Stimulated activated CD4-positive, alpha-beta T cell treated with anti-CD3 and anti-CD28 coated beads, TNF-alpha, amount 100 ng/mL, for 1 hour (primary cell): ENCODE results near the gene RACK1.

Experiments used
- DNase-seq, 3 donors: peaks; one replicate each; pipeline ENCODE4 v3.0.0-alpha.2; 2020; ENCODE audit warnings: low read depth in 3 of 3, low spot score in 1 of 3

Gene RACK1

DNA sequence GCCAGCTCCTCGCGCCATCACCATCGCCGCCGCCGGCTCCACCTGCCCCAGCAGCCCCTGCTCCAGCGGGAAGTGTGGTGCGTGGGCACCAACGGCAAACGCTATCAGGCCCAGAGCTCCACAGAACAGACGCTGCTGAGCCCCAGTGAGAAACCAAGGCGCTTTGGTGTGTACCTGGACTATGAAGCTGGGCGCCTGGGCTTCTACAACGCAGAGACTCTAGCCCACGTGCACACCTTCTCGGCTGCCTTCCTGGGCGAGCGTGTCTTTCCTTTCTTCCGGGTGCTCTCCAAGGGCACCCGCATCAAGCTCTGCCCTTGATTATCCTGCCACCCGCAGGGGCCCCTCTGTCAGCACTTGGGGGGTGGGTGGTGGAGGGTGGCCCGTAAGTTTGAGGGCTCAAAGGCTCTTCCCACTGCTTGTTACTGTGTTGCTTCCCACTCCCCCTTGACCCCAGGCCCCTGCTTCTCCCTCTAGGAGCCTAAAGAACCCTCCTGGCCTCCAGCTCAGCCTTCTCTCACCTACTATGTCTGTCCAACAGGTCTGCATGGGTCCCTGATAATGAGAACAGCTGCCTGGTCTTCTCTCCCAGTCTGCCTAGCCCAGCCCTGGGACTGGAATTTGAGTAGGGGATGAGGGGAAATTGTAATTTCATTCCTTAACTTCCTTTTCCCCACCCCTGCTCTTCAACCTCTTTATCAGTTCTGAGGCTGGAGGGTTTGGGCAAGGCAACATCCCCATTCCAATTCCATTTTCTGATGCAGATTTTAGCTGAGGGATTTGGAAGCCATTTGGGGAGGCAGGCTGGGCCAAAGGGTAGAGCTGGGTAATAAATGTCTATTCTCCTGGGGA, 9.0 kb downstream of the RACK1 start:
- DNase-seq: no peak

DNA sequence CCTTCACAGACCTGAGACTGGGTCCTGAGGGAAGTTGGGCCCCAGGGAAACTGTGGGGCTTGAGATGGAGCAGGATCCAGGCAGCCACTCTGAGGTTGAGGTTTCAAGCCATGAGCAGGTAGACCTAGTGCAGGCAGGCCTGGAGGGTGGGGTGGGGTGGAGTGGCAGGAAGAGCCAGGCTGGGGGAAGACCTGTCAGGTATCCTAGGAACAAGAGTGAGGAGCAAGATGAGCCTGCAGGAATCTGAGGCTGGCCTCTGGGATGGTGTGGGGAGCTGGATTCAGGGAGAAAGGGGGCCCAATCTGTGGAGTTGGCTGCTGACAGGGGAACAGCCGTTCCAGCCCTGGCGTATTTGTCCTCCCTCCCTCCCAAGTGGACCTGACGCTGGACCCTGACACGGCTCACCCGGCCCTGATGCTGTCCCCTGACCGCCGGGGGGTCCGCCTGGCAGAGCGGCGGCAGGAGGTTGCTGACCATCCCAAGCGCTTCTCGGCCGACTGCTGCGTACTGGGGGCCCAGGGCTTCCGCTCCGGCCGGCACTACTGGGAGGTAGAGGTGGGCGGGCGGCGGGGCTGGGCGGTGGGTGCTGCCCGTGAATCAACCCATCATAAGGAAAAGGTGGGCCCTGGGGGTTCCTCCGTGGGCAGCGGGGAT, 9.8 kb downstream of the RACK1 start:
- no peak for DNase-seq

DNA sequence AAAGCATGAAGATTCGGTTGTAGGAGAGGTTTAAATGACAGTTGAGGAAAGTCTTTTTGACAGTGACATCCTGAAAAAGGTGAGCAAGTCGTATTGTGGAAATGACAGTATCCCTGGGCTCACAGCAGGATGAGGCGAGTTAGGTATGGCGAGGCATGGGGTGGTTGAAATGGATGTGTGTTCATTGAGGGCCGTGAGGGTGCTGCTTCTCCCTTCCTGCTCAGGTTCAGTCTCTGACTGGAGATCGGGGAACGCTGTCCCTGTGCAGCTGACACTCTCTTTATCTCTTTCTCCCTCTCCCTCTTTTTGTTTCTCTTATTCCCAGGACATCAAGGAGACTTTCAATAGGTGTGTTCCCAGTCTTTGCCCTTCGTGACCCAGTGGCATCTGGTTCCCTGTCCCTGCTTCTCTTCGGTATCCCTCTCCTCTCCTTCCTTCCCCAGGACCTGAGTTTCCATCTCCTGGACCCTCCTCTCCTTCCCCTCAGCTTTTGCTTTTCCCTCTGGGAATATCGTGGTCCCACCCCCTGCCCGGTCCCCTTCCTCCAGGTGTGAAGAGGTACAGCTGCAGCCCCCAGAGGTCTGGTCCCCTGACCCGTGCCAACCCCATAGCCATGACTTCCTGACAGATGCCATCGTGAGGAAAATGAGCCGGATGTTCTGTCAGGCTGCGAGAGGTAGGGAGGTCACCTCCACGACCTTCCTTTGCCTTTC, 10.5 kb downstream of the RACK1 start:
- no peak for DNase-seq

DNA sequence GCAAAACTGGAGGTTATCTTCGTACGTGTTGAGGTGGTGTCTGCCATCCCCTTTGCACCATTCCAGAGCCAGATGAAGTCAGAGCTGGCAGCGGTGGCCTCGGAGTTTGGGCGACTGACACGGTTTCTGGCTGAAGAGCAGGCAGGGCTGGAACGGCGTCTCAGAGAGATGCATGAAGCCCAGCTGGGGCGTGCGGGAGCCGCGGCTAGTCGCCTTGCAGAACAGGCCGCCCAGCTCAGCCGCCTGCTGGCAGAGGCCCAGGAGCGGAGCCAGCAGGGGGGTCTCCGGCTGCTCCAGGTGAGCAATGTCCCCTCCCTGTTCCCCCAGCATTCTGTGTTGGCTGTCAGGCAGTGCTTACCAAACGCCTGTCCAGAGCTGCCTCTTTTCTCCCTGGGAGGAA, 11.1 kb downstream of the RACK1 start:
- no peak for DNase-seq

DNA sequence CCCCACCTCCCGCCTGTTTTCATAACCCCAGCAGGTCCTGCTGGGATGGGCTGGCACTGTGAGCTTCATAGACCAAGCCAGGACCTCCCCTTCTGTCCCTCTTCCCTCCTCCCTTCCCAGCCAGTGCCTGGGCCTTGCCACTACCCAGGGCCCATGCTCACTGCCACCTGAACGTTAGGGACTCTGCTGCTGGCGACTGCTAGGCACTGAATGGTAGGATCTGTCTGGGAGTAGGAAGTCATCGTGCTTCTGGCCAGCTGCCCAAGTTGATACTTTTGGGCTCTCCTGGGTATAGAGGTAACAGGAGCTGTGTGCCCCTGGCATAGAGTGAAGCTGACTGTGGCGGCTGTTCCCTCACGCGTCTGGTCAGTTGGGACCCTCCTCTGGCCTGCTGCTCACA, 12.3 kb downstream of the RACK1 start:
- DNase-seq: no peak

DNA sequence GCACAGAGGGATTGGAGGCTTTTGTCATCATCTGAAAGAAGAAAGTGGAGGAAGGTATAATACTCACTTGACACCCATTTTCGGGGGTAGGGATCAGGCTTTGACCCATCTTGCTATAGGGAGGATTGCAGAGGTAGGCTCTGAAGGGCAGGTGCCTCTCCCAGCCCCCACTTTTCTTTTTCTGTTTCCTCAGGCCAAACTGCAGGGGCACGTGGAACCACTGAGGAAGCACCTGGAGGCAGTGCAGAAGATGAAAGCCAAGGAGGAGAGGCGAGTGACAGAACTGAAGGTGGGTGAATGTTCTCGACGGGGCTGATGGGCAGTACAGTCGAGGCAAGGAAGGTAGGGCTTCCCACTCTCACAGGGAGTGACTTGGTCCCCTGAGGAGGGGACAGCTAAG, 13.2 kb downstream of the RACK1 start:
- DNase-seq: no peak

DNA sequence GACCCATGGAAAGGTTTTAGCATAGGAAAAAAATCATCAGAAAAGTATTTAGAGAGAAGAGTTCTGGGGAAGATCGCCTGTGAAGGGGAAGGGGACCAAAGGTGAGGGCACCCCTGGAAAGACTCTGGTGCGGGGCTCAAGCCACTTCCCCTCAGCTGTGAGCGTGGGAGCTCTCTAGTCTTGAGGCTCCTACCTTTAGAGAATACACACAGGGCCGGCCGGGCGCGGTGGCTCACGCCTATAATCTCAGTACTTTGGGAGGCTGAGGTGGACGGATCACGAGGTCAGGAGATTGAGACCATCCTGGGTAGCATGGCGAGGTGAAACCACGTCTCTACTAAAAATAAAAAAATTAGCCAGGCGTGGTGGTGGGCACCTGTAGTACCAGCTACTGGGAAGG, 13.7 kb downstream of the RACK1 start:
- DNase-seq: no peak

DNA sequence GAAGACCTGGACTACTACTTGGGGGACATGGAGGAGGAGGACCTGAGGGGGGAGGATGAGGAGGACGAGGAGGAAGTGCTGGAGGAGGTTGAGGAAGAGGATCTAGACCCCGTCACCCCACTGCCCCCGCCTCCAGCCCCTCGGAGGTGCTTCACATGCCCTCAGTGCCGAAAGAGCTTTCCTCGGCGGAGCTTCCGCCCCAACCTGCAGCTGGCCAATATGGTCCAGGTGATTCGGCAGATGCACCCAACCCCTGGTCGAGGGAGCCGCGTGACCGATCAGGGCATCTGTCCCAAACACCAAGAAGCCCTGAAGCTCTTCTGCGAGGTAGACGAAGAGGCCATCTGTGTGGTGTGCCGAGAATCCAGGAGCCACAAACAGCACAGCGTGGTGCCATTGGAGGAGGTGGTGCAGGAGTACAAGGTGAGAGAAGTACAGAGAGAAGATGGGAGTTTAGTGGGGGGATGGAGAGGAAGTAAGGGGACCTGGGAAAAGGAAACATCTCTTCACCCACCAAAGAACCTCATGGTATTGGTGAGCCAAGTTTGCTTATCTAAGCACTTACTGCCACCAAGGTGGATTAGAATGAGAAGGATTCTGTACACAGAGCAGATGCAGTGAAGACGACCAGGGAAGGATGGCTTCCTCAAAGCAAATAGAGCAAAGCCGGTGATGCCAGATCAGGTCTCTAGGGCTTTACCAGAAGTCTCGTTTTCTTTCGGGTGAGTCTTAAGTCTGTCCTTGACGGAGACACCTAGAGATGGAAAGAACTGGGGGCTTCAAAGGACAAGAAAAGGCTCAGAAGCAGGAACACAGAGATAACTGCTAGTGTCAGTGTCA, 19.1 kb downstream of the RACK1 start:
- no peak for DNase-seq

DNA sequence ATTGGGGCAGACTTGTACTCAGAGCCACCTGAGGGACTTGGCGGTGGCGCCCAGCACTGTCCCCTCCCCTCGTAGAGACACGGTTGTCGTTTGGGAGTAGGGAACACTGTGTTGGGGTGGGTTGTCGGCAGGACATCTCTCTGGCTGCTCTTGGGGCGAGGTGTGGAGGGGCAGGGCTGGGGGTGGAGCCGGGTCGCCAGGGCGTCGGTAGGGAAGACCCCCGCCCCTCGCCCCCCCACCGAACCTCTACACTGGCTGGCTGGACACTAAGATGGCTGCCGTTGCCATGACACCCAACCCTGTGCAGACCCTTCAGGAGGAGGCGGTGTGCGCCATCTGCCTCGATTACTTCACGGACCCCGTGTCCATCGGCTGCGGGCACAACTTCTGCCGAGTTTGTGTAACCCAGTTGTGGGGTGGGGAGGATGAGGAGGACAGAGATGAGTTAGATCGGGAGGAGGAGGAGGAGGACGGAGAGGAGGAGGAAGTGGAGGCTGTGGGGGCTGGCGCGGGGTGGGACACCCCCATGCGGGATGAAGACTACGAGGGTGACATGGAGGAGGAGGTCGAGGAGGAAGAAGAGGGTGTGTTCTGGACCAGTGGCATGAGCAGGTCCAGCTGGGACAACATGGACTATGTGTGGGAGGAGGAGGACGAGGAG, 19.8 kb downstream of the RACK1 start:
- no peak for DNase-seq

DNA sequence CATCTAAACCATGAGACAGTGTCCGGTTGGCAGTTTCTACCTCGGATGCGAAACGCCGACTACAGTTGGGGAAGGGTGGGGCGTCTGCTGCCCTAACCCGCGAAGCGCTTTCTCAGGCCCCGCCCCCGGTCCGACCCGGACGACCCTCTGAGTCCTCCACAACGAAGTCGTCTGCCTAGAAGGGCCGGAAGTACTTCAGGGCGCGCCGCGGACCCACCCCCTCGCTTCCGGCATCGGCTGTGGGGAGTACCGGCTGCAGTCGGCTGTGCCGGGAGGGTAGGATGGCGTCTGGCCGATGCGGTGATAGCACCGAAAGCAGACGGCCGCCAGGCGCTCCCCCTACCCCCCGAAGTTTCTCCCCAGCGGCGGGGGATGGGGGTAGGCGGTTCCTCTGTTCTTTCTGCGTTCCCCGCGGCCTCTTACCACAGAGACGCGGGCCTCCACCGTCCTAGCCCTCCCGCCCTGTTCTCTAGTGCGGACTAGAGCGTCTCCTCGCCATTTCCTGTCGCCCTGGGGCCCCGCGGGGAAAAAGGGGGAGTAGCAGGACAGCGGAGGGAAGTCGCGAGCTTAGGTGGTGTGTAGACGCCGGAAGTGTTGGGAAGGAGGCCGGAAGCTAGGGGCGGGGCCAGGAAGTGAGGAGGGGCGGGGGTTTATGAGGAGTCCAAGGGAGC, 20.5 kb downstream of the RACK1 start, which contains the start of gene TRIM41:
TRIM41 (plus strand) TSS at position 224 of the 671 bp plus-strand sequence. CDS start 719 bp downstream, outside the sequence.
- peak; percentile 92 to 97 (median 93) for DNase-seq

DNA sequence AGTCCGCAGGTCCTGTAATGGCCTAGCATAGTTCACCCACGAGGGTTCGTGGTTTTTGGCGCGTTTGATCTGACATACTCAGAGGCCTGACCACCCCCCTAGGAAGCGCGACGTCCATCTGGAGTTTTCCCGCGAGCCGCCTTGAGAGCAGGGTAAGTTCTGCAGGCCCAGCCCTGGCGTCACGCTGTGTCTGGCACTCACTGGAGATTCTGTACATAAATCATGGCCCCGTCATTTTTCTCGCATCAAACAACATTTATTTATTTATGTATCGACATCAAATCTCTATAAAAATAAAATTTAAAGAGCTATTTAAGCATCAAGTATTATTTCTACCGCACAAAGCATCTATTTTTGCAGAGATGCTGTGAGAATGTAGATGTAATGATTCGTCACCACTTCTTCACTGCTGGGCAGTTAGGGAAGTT, 21.1 kb downstream of the RACK1 start:
- no peak for DNase-seq

DNA sequence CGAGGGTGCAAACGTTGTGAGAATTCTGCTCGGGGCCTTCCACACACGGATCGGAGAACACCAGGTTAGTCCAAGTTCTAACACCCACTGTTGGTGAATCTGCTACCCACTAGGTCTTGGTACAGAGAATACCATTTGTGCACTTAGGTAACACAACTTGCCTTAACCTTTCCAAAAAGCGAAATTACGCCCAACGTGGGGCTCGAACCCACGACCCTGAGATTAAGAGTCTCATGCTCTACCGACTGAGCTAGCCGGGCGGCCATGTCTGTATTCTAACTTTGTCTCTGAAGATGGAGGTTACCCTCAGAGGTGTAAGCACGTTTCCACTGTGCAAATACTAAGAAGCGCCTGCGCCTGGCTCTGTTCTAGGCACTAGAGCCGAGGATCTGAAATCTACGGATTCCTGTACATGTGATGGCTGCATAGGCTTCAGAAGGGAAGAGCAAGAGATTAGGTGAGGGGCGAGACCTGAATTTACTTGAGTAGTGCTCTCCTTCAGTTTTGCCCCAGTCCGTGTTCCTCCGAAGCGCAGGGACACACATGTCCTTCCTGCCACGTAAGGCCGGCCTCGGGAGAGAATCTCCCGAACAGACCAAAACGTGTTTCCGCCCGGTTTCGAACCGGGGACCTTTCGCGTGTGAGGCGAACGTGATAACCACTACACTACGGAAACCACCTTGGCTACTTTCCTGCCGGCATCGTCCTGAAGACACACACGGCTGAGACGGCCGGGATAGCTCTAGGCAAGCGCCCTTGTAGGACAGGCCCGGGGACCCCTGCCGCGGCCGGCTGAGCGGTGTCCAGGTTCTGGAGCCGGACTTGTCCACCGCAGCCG, 21.7 kb downstream of the RACK1 start:
- DNase-seq: peak; percentile 89 to 100 (median 96)

DNA sequence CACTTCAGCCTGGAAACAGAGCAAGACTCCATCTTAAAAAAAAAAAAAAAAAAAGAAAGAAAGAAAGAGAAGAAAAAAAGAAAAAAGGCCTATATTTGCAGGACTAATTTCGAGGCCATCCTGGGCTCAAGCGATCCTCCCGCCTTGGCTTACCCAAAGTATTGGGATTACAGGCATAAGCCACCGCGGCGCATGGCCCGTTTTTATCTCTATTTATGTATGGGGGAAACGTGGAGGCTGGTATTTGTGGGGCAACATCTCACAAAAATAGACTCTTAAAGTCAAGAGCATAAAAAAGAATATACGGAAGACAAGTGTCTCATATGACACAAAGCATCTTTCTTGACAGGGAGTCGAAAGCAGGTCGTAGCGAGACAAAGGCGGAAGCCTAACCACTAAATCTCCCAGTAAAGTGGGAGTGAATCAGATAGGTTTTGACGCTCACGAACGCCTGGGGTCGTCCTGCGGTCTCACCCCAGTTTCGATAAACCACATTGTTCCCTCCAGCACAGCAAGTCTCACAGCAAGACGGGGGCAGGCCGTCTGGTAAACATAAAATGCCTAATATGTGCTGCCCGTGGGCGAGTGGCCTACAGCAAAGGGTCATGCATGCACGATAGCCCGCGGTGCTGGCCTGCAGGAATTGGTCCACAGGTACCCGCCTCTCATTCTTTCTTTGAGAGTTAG, 22.5 kb downstream of the RACK1 start:
- no peak for DNase-seq

DNA sequence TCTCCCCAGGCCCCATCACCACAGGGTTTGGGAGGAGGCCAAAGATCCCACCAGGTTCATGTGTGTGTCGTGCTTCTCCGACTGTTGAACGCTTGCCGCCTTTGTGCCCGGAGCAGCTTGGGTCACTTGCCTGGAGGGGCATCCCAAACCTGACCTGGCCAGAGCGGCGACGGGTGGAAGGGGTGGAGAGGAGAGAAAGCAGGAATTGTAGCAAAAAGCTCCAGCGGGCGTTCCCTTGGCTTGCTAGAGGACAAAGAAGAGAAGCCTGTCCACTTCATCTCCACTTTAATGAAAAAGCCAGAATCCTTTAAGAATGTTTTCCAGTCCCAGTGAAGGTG, 23.6 kb downstream of the RACK1 start:
- DNase-seq: no peak

DNA sequence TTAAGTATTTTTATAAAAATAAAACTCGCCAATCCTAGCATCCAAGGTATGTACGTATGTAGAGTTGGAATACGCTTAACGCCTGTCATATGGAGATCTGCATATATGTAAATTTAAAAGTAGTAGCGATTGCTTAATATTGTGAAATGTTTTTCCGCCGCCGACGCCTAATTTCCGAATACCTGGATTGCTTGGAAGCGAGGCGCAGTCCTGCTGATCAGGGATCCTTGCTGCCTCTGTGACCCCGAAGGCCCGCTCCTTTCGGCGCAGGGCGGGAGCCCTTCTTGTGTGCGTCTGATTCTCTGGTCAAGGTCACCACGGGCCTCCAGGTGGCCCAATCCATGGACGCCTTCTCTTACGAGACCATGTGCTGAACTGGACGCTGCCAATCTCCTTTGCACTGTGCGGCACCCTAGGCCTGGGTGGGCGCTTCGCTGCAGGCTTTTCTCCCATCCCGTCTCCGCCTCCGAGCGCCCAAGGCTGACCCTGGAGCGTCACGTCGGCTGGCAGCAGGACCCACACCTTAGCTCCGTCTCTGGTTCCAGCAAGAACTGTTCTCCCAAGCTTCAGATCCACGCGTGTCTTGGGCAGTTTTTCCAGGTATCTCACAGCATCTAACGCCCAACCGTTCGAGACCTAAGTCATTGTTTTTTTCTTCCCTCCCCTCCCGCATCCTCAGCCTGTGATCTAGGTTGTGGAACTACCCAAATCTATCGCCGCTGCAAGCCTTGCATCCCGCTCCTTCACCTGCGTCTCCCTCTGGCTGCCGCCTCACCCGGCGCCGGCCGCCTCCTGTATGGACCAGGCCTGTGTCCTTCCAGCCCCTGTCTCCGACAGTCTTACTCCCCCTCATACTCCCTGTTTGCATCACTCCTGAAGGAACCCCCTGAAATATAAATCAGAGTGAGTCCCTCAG, 24.2 kb downstream of the RACK1 start:
- DNase-seq: no peak

DNA sequence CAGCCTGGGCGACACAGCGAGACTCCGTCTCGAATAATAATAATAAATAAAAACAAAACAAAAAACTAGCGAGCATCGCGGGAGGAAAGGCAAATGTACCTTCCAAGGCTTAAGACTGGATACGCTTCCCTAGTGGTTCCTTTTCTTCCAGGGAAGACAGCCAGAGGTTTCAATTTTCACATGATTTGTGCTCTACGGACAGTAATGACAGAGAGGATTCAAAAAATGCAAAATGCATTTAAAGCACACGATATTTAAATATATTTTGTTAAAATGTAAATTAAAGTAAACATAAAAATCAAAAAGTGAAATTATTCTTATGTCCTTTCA, 24.9 kb downstream of the RACK1 start:
- DNase-seq: no peak

DNA sequence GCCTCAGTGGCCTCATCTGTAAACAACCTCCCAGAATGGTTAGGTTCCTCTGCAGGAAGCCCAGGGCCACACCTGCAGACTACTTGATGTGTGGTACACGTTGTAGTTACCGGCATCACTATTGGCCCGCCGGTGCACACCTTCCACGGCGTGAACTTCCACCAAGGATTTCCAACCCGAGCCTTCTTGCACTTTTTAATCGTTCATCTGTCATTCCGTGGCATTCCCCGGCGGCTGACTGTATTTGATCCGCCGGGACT, 26.0 kb downstream of the RACK1 start:
- no peak for DNase-seq
